SKM-1 (cell line): ENCODE results near the gene CERS5.
A peak's percentile ranks its signal among the peaks of the same experiment; 100 is the strongest.

Experiments used
- DNase-seq: peaks from one replicate; lab custom pipeline; 2025; ENCODE audit not compliant: unreplicated experiment; lab: John Stamatoyannopoulos, UW

Gene CERS5

GRCh38 chr12:50132505-50133135, 34.5 kb downstream of the CERS5 start:
- DNase-seq = no peak

GRCh38 chr12:50129290-50129689, 37.9 kb downstream of the CERS5 start:
- DNase-seq = no peak

- DNase-seq = no peak
Observed at GRCh38 chr12:50127546-50127945, 39.6 kb downstream of the CERS5 start.

GRCh38 chr12:50123203-50123602, 44.0 kb downstream of the CERS5 start:
- no peak for DNase-seq

GRCh38 chr12:50121641-50122040, 45.5 kb downstream of the CERS5 start:
- DNase-seq = no peak

- no peak for DNase-seq
Observed at GRCh38 chr12:50120953-50121352, 46.2 kb downstream of the CERS5 start.

- no peak for DNase-seq
Observed at GRCh38 chr12:50120521-50120920, 46.6 kb downstream of the CERS5 start.

GRCh38 chr12:50119387-50119786, 47.8 kb downstream of the CERS5 start:
- DNase-seq = no peak

- DNase-seq = no peak
Observed at GRCh38 chr12:50117057-50117622, 50.0 kb downstream of the CERS5 start.

- no peak for DNase-seq
Observed at GRCh38 chr12:50112456-50113218, 54.5 kb downstream of the CERS5 start.

- DNase-seq = peak; percentile 99
Observed at GRCh38 chr12:50111693-50112455, 55.3 kb downstream of the CERS5 start, which contains the start of gene COX14. Gene COX14, plus strand, starts transcription at chr12:50112236. Its CDS starts 7,808 bp downstream, at chr12:50120044.

- DNase-seq = no peak
Observed at GRCh38 chr12:50111395-50111692, 55.8 kb downstream of the CERS5 start.

- DNase-seq = no peak
Observed at GRCh38 chr12:50110762-50111351, 56.3 kb downstream of the CERS5 start.

- peak; percentile 37 for DNase-seq
Observed at GRCh38 chr12:50110127-50110761, 56.9 kb downstream of the CERS5 start.

- DNase-seq = no peak
Observed at GRCh38 chr12:50109319-50109718, 57.9 kb downstream of the CERS5 start.

GRCh38 chr12:50107416-50108268, 59.5 kb downstream of the CERS5 start:
- no peak for DNase-seq

GRCh38 chr12:50106907-50107306, 60.3 kb downstream of the CERS5 start:
- no peak for DNase-seq

- DNase-seq = no peak
Observed at GRCh38 chr12:50105913-50106450, 61.2 kb downstream of the CERS5 start.
